Measurements from ENCODE around the gene SLC25A12.
"Not testable (repeated sequence)": the region's sequence is repeated elsewhere in the genome, so short reads cannot be mapped to it uniquely, and the experiment has no call there.

Gene SLC25A12

GRCh38 chr2:171788316-171788993 is 105.6 kb downstream of the SLC25A12 start:
- no peak for FAIRE-seq

- FAIRE-seq = no peak
Measured at GRCh38 chr2:171787333-171788072, 106.5 kb downstream of the SLC25A12 start.

- no peak for FAIRE-seq
Measured at GRCh38 chr2:171785450-171785849, 108.6 kb downstream of the SLC25A12 start.

- no peak for FAIRE-seq
Measured at GRCh38 chr2:171778515-171778914, 115.5 kb downstream of the SLC25A12 start.

GRCh38 chr2:171774581-171774980 is 119.5 kb downstream of the SLC25A12 start:
- FAIRE-seq = not testable (repeated sequence)

- FAIRE-seq = no peak
Measured at GRCh38 chr2:171772373-171772772, 121.7 kb downstream of the SLC25A12 start.

GRCh38 chr2:171771463-171771862 is 122.6 kb downstream of the SLC25A12 start:
- no peak for FAIRE-seq

- no peak for FAIRE-seq
Measured at GRCh38 chr2:171763602-171764001, 130.4 kb downstream of the SLC25A12 start.

- no peak for FAIRE-seq
Measured at GRCh38 chr2:171762879-171763573, 131.0 kb downstream of the SLC25A12 start.

- not testable (repeated sequence) for FAIRE-seq
Measured at GRCh38 chr2:171761176-171761575, 132.9 kb downstream of the SLC25A12 start.

GRCh38 chr2:171758762-171759161 is 135.3 kb downstream of the SLC25A12 start:
- FAIRE-seq = not testable (repeated sequence)

- FAIRE-seq = no peak
Measured at GRCh38 chr2:171754254-171754939, 139.6 kb downstream of the SLC25A12 start.

- no peak for FAIRE-seq
Measured at GRCh38 chr2:171747371-171747770, 146.7 kb downstream of the SLC25A12 start.

- FAIRE-seq = no peak
Measured at GRCh38 chr2:171745806-171746205, 148.2 kb downstream of the SLC25A12 start.

- no peak for FAIRE-seq
Measured at GRCh38 chr2:171745141-171745540, 148.9 kb downstream of the SLC25A12 start.

GRCh38 chr2:171742760-171743159 is 151.3 kb downstream of the SLC25A12 start:
- FAIRE-seq = no peak

- FAIRE-seq = no peak
Measured at GRCh38 chr2:171741189-171741588, 152.9 kb downstream of the SLC25A12 start.

- no peak for FAIRE-seq
Measured at GRCh38 chr2:171735991-171736710, 157.9 kb downstream of the SLC25A12 start.
